Activated CD4-positive, alpha-beta T cell treated with anti-CD3 and anti-CD28 coated beads, Interleukin-2, Interleukin-4, amounts not matched to agents 100 ng/mL and 50 ng/mL, durations not matched to agents 16 hours and 8 hours (primary cell): Measurements from ENCODE around the gene CDYL2.
"Not testable (repeated sequence)": the region's sequence is repeated elsewhere in the genome, so short reads cannot be mapped to it uniquely, and the experiment has no call there.

Experiments
- DNase-seq: peaks from one replicate; pipeline ENCODE4 v3.0.0-alpha.2; 2020; ENCODE audit warnings: low spot score

The CDYL2 gene

GRCh38 chr16:80743772-80744171 is 60.6 kb downstream of the CDYL2 start:
- no peak for DNase-seq

- DNase-seq, result no peak
Measured at GRCh38 chr16:80743273-80743672, 61.1 kb downstream of the CDYL2 start.

GRCh38 chr16:80742331-80742730 is 62.1 kb downstream of the CDYL2 start:
- DNase-seq, result no peak

GRCh38 chr16:80741724-80742123 is 62.7 kb downstream of the CDYL2 start:
- DNase-seq, result no peak

- no peak for DNase-seq
Measured at GRCh38 chr16:80739523-80739922, 64.9 kb downstream of the CDYL2 start.

GRCh38 chr16:80738521-80738920 is 65.9 kb downstream of the CDYL2 start:
- DNase-seq, result no peak

- DNase-seq, result no peak
Measured at GRCh38 chr16:80735846-80736245, 68.6 kb downstream of the CDYL2 start.

GRCh38 chr16:80733407-80733806 is 71.0 kb downstream of the CDYL2 start:
- DNase-seq, result no peak

- DNase-seq, result no peak
Measured at GRCh38 chr16:80731915-80732314, 72.5 kb downstream of the CDYL2 start.

- not testable (repeated sequence) for DNase-seq
Measured at GRCh38 chr16:80727066-80727763, 77.2 kb downstream of the CDYL2 start.

GRCh38 chr16:80725566-80726162 is 78.7 kb downstream of the CDYL2 start:
- no peak for DNase-seq

- no peak for DNase-seq
Measured at GRCh38 chr16:80723981-80724380, 80.4 kb downstream of the CDYL2 start.

GRCh38 chr16:80723091-80723490 is 81.3 kb downstream of the CDYL2 start:
- DNase-seq, result no peak

- no peak for DNase-seq
Measured at GRCh38 chr16:80720804-80721371, 83.5 kb downstream of the CDYL2 start.

- DNase-seq, result no peak
Measured at GRCh38 chr16:80719573-80719972, 84.8 kb downstream of the CDYL2 start.

GRCh38 chr16:80718480-80719220 is 85.7 kb downstream of the CDYL2 start:
- no peak for DNase-seq

- DNase-seq, result no peak
Measured at GRCh38 chr16:80717611-80718010, 86.8 kb downstream of the CDYL2 start.

- no peak for DNase-seq
Measured at GRCh38 chr16:80716564-80717139, 87.7 kb downstream of the CDYL2 start.

GRCh38 chr16:80711406-80711805 is 93.0 kb downstream of the CDYL2 start:
- DNase-seq, result no peak

- DNase-seq, result no peak
Measured at GRCh38 chr16:80710918-80711317, 93.5 kb downstream of the CDYL2 start.

GRCh38 chr16:80708823-80709222 is 95.6 kb downstream of the CDYL2 start:
- no peak for DNase-seq

GRCh38 chr16:80707686-80708085 is 96.7 kb downstream of the CDYL2 start:
- DNase-seq, result no peak

GRCh38 chr16:80705596-80705995 is 98.8 kb downstream of the CDYL2 start:
- no peak for DNase-seq
